K562 (cell line): ENCODE data around the gene PLD1. TPM values are rescaled to one million over a fixed set of nuclear protein-coding genes. Genes with fewer than 3 reads are reported as not detected.
A peak's percentile ranks its signal among the peaks of the same experiment; 100 is the strongest.

Experiments
- ATAC-seq: fragments of 200-7000 bp; cut with Tn5 transposase; 3 replicates; pipeline ENCODE4 v1.9.1; 2020; ENCODE audit warnings: moderate library complexity
- BruUV-seq: library from RNA; stranded (reverse); fragments of 400-500 nt; replicated peaks from 2 replicates; lab custom pipeline; 2021; lab: Mats Ljungman, UMichigan
- CTCF ChIA-PET: fragments of 300-600 bp; formaldehyde crosslinking; extraction: SDS; loops from one replicate; lab custom pipeline; 2021; ENCODE audit warnings: low intra/inter-chr PET ratio; lab: Yijun Ruan, JAX
- POLR2A ChIA-PET: fragments of 300-600, 350-650 bp; sonication (Branson Sonifier 250); formaldehyde crosslinking; extraction: SDS; loops from one replicate; lab custom pipeline; 2021; ENCODE audit warnings: antibody characterized with exemption, inconsistent platforms; lab: Yijun Ruan, JAX
- DNase-seq, 4 experiments: peaks; one replicate each; pipeline versions ENCODE4 v3.0.0 to v3.0.0-alpha.2; 2011 to 2018; ENCODE audit warnings: low spot score in 3 of 4, mixed read lengths in 3 of 4; ENCODE audit errors: extremely low read depth in 1 of 4
- FAIRE-seq: peaks from 2 replicates; lab custom pipeline; 2011; peaks lifted over from hg19 to GRCh38; lab: Jason Lieb, UNC
- H2AFZ ChIP-seq: 2 replicates; pipeline ENCODE4 v1.6.0; 2011; ENCODE audit warnings: low read depth, low read length, control low read depth, inconsistent platforms
- H3K27ac ChIP-seq: fragments of 200-600 bp; 3 replicates; pipeline ENCODE4 v1.8.0; 2011; ENCODE audit warnings: low read depth, mild to moderate bottlenecking, control low read depth, inconsistent platforms, low read length, moderate library complexity, mixed read lengths; ENCODE audit errors: extremely low read depth
- H3K27me3 ChIP-seq, 2 experiments: fragments of 300-600 bp in 1 of 2; 2 replicates in 1 of 2; 3 replicates in 1 of 2; pipeline versions ENCODE4 v1.6.0 to v1.8.0; 2011; ENCODE audit warnings: inconsistent platforms in 2 of 2, low read length in 2 of 2, mild to moderate bottlenecking in 1 of 2, mixed read lengths in 1 of 2, moderate library complexity in 1 of 2; ENCODE audit not compliant: control insufficient read depth in 2 of 2, insufficient read depth in 2 of 2
- H3K36me3 ChIP-seq: fragments of 300-600 bp; 3 replicates; pipeline ENCODE4 v1.8.0; 2011; ENCODE audit warnings: mild to moderate bottlenecking, low read length, inconsistent platforms; ENCODE audit not compliant: control insufficient read depth, insufficient read depth
- H3K4me1 ChIP-seq, 2 experiments: fragments of 200-600 bp in 1 of 2; replicated peaks in 1 of 2; 2 replicates in 1 of 2; 3 replicates in 1 of 2; pipeline versions ENCODE4 v1.5.1 to v1.8.0; 2011; ENCODE audit warnings: inconsistent platforms in 2 of 2, low read length in 2 of 2, mild to moderate bottlenecking in 1 of 2, mixed read lengths in 1 of 2, moderate library complexity in 1 of 2; ENCODE audit not compliant: control insufficient read depth in 2 of 2, insufficient read depth in 2 of 2
- H3K4me2 ChIP-seq: 2 replicates; pipeline ENCODE4 v1.6.1; 2011; ENCODE audit warnings: low read length, control low read depth, inconsistent platforms, mixed read lengths; ENCODE audit not compliant: insufficient read depth
- H3K4me3 ChIP-seq: fragments of 200-600 bp; sonication (generic), shearing (Covaris generic); 2 replicates; pipeline ENCODE4 v1.5.1; 2016; ENCODE audit warnings: control low read depth, inconsistent platforms
- H3K79me2 ChIP-seq: fragments of 200-600 bp; 3 replicates; pipeline ENCODE4 v1.8.0; 2011; ENCODE audit warnings: low read length, inconsistent platforms; ENCODE audit not compliant: control insufficient read depth, insufficient read depth
- H3K9ac ChIP-seq, 2 experiments: 2 replicates each; pipeline versions ENCODE4 v1.6.0 to v1.6.1; 2011; ENCODE audit warnings: low read depth in 2 of 2, low read length in 2 of 2, control low read depth in 1 of 2, inconsistent platforms in 1 of 2, mild to moderate bottlenecking in 1 of 2, mixed read lengths in 1 of 2; ENCODE audit not compliant: insufficient read depth in 1 of 2
- H3K9me1 ChIP-seq: one replicate; pipeline ENCODE4 v1.6.0; 2011; ENCODE audit warnings: inconsistent platforms, mild to moderate bottlenecking, low read length, moderate library complexity; ENCODE audit not compliant: control insufficient read depth, insufficient read depth
- H3K9me3 ChIP-seq: replicated peaks from 2 replicates; pipeline ENCODE4 v1.5.1; 2011; ENCODE audit warnings: low read depth, low read length, inconsistent platforms; ENCODE audit not compliant: control insufficient read depth, insufficient read depth
- H4K20me1 ChIP-seq: replicated peaks from 2 replicates; pipeline ENCODE4 v1.6.1; 2011; ENCODE audit warnings: low read length, inconsistent platforms, mixed read lengths; ENCODE audit not compliant: control insufficient read depth, insufficient read depth
- BACH1 ChIP-seq: fragments of 200-800 bp; sonication (Bioruptor generic); IDR thresholded peaks from 2 replicates; pipeline ENCODE4 v1.6.1; 2016; ENCODE audit warnings: missing genetic modification characterization, missing compliant biosample characterization
- FOXK1 ChIP-seq: sonication (generic); formaldehyde crosslinking; IDR thresholded peaks from 2 replicates; pipeline ENCODE4 v1.8.0; 2022; ENCODE audit warnings: missing genetic modification reagents, mild to moderate bottlenecking, borderline replicate concordance
- NBN ChIP-seq: fragments of 450-650 bp; IDR thresholded peaks from 2 replicates; pipeline ENCODE4 v1.6.1; 2016; ENCODE audit warnings: low read depth, mild to moderate bottlenecking
- PTBP1 ChIP-seq: fragments of 200-400 bp; formaldehyde crosslinking; IDR thresholded peaks from 2 replicates; pipeline ENCODE4 v1.6.1; 2017; ENCODE audit warnings: low read depth, low read length
- RBM15 ChIP-seq: fragments of 200-400 bp; formaldehyde crosslinking; IDR thresholded peaks from 2 replicates; pipeline ENCODE4 v1.6.1; 2018; ENCODE audit warnings: mild to moderate bottlenecking, low read length, moderate library complexity; ENCODE audit not compliant: insufficient read depth
- SIN3B ChIP-seq: fragments of 450-650 bp; IDR thresholded peaks from 2 replicates; pipeline ENCODE4 v1.6.1; 2017; ENCODE audit warnings: low read depth, mild to moderate bottlenecking, moderate library complexity
- SMAD4 ChIP-seq: fragments of 250-450 bp; sonication (Bioruptor Pico); conservative IDR thresholded peaks from 2 replicates; pipeline ENCODE4 v1.8.0; 2021; ENCODE audit warnings: inconsistent platforms, mild to moderate bottlenecking, moderate library complexity
- SMARCA4 ChIP-seq: fragments of 450-650 bp; IDR thresholded peaks from 2 replicates; pipeline ENCODE4 v1.6.1; 2016
- TCF7L2 ChIP-seq: fragments of 150-350 bp; IDR thresholded peaks from 2 replicates; pipeline ENCODE4 v1.6.1; 2016; ENCODE audit warnings: low read depth, mild to moderate bottlenecking, low read length, moderate library complexity
- U2AF2 ChIP-seq: fragments of 200-400 bp; formaldehyde crosslinking; optimal IDR thresholded peaks from 2 replicates; pipeline ENCODE3; 2017; ENCODE audit warnings: low read depth, mild to moderate bottlenecking, low read length
- ZKSCAN1 ChIP-seq: fragments of 150-350 bp; IDR thresholded peaks from 2 replicates; pipeline ENCODE4 v1.6.1; 2016; ENCODE audit warnings: low read depth, low read length
- ZNF12 ChIP-seq: sonication (generic); formaldehyde crosslinking; IDR thresholded peaks from 2 replicates; pipeline ENCODE4 v1.4.0; 2020; ENCODE audit warnings: mild to moderate bottlenecking, missing genetic modification reagents
- ZNF318 ChIP-seq, 2 experiments: fragments of 450-650 bp; IDR thresholded peaks; 2 replicates each; pipeline ENCODE4 v1.6.1; 2016; ENCODE audit warnings: mild to moderate bottlenecking in 2 of 2, borderline replicate concordance in 1 of 2, low read depth in 1 of 2, moderate library complexity in 1 of 2
- WGBS: fragments of 100-300 bp; shearing (Covaris generic); methylation state at CpG from one replicate; pipeline ENCODE4 v1.1.6; 2016; ENCODE audit warnings: low coverage, mixed read lengths; ENCODE audit not compliant: insufficient coverage; ENCODE audit errors: missing lambda C conversion rate; 5-methylcytosine and 5-hydroxymethylcytosine counted together
- in situ Hi-C: fragments of 300-500 bp; cut with MboI; formaldehyde crosslinking; loops from 4 replicates; pipeline ENCODE4 v1.15.0; 2018; ENCODE audit warnings: inconsistent platforms, mixed read lengths
- intact Hi-C: fragments of 100-400 bp; cut with micrococcal nuclease; formaldehyde crosslinking; loops from 2 replicates; pipeline ENCODE4 v1.14.2; 2022
- polyA plus RNA-seq, 8 experiments: library from polyadenylated mRNA; depleted of rRNA in 4 of 8; stranded (reverse) in 5 of 8; unstranded in 3 of 8; fragments of >200 nt; fragmentation: Nextera tagmentation in 2 of 8; fragmentation: Illumina TruSeq in 1 of 8; extraction: Ambion mirVana in 2 of 8; extraction: Trizol in 1 of 8; gene quantifications; 2 replicates each; pipeline versions ENCODE4 v1.2.1 to v1.2.3, GENCODE V29; 2011 to 2014; ENCODE audit warnings: inconsistent platforms in 1 of 8, missing spikeins in 1 of 8
- total RNA-seq, 7 experiments: library from RNA; depleted of rRNA in 6 of 7; stranded (reverse); fragments of >200 nt in 6 of 7; fragmentation: Illumina TruSeq in 2 of 7; extraction: Trizol in 2 of 7; gene quantifications; 2 replicates each; pipeline versions ENCODE4 v1.2.1 to v1.2.3, GENCODE V29; 2011 to 2021; ENCODE audit warnings: low replicate concordance in 1 of 7

PLD1 gene
- total and polyA plus RNA-seq, 9 of the 15 experiments (the other 6 are each of a cell fraction or from before 2014, with no cell fraction given), result 8.4 to 26.1 (median 18.6) TPM

DNA sequence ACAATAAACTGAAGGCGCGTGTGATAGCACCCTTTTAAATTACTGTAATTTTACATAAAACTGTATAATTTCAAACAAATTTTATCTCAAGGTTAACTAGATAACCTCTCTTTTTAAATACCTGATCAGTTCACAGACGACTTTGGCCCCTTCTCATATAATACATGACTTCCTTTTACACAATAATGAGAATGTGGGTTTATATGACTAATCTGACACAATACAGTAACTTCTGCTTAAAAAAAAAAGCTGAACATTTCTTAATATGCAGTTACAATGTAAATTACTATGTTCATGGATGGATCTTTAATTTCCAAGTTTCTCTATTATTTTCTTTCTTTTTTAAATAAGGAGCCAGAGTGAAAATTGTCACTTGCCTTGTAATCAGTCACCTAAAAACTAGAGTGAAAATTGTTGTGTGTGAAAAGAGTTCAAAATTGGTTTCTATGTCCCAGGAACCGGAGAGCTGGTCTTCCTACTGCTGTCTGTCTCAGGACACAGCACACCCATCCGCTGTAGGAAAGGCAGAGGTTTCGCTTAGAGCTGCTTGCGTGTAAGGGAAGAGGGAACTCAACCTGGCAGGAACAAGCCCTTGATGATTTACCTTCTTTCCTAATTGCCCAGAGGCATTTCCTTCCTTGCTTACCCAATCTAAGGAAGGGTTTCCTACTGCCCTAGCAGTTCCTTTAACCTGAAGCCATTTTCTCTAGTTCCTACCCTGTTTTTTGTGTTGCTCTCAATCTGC lies 33.3 kb downstream of the PLD1 start:
- Histone ChIP-seq H3K4me3 (no peak overlapping the region), H3K9me1 (no peaks in the 10 kb centered on the region), H3K4me2 (no peak overlapping the region), H3K9me3 (no peaks in the 10 kb centered on the region), H2AFZ (no peak overlapping the region), H3K27ac (no peak overlapping the region), H3K9ac (peak overlapping the region in 1 of 2 experiments; percentile 3; a peak in 1 of 4 replicates), H4K20me1 (no peaks in the 10 kb centered on the region), H3K79me2 (no peaks in the 10 kb centered on the region; the same call in 2 of the 3 replicates), H3K4me1 (no peaks in the 10 kb centered on the region), H3K36me3 (no peaks in the 10 kb centered on the region), H3K27me3 (no peaks in the 10 kb centered on the region)
- FAIRE-seq, result no peak
- no peak for DNase-seq
- CTCF ChIA-PET, result no interaction called here
- POLR2A ChIA-PET, result no interaction called here
- ATAC-seq, result no peak
- 78% methylated on average over 7 of the region's 7 CpGs for WGBS
- intact Hi-C loops, result no loop called here
- no TSS peak for BruUV-seq
- in situ Hi-C loops, result no loop called here
- TF ChIP-seq SMAD4 (CRISPR knock-in tag), result no peak
- TF ChIP-seq ZNF12 (CRISPR knock-in tag), result no peak
- TF ChIP-seq PTBP1, result no peak
- TF ChIP-seq U2AF2, result no peak
- TF ChIP-seq NBN, result no peak
- TF ChIP-seq SMARCA4, result no peak
- TF ChIP-seq ZKSCAN1, result no peak
- TF ChIP-seq SIN3B, result no peak
- no peak for TF ChIP-seq FOXK1 (CRISPR knock-in tag)
- TF ChIP-seq BACH1 (tag), result no peak
- TF ChIP-seq ZNF318 (IDR thresholded peaks at IDR 0.05; ENCODE audit: borderline replicate concordance in 1 of 2, low read depth in 1 of 2), result no peak
- no peak for TF ChIP-seq TCF7L2
- TF ChIP-seq RBM15, result no peak
